Measurements from ENCODE around the gene MST1R.
"Not testable (repeated sequence)": the region's sequence is repeated elsewhere in the genome, so short reads cannot be mapped to it uniquely, and the experiment has no call there.

MST1R gene

DNA sequence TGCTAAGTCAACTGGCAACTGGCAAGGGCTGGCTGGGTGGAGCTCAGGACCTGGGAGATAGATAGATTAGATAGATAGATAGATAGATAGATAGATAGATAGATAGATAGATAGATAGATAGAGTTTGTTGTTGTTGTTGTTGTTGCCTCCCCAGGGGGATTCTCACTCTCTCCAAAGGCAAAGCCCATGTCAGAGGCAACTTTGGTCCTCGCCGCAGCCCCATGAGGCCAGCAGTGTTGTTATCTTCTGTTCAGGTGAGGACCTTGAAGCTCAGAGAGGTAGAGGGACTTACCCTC, 7.4 kb upstream of the MST1R start:
- TF ChIP-seq, protein P1, sequence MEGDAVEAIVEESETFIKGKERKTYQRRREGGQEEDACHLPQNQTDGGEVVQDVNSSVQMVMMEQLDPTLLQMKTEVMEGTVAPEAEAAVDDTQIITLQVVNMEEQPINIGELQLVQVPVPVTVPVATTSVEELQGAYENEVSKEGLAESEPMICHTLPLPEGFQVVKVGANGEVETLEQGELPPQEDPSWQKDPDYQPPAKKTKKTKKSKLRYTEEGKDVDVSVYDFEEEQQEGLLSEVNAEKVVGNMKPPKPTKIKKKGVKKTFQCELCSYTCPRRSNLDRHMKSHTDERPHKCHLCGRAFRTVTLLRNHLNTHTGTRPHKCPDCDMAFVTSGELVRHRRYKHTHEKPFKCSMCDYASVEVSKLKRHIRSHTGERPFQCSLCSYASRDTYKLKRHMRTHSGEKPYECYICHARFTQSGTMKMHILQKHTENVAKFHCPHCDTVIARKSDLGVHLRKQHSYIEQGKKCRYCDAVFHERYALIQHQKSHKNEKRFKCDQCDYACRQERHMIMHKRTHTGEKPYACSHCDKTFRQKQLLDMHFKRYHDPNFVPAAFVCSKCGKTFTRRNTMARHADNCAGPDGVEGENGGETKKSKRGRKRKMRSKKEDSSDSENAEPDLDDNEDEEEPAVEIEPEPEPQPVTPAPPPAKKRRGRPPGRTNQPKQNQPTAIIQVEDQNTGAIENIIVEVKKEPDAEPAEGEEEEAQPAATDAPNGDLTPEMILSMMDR (IDR thresholded peaks at IDR 0.05; ENCODE audit: low read length, missing control alignments), result no peak
- no peak for DNase-seq (ENCODE audit: low read depth)
- H3K4me3 ChIP-seq (replicated peaks; ENCODE audit: low read depth, low read length), result no peak overlapping the region

DNA sequence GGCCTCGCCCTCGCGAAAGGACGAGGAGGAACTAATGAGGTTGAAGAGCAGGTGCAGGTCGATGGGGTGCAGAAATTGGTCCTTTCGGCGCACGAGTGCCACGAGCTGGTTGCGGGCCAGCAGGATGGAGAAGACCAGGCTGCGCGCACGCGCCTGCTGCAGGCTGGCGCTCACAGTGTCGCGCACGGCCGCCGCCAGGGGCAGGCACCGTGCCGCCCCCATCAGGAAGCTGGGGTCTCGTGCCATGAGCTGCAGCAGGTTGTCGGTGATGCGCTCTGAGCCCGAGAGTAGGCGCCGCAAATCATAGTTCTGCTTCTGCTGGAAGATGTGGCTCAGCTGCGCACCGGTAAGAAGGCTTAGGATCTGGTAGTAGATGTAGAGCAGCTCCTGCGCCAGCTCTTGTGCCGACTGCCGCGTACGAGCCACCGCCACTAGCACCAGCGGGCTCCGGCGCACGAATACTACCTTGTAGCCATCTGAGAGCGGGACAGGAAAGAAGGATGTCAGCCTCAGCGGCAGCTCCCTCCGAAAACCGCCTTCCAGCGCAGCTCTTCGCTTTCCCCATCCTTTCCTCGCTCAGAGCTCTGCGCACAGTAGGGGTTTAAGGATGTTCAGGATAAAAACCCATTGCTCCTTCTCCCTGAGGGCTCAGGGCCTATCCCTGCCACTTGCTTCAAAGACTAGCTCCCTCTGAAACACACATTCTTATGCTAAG, 6.9 kb upstream of the MST1R start:
- TF ChIP-seq, protein P1 (IDR thresholded peaks at IDR 0.05; ENCODE audit: low read length, missing control alignments), result no peak
- no peak overlapping the region for H3K4me3 ChIP-seq (replicated peaks; ENCODE audit: low read depth, low read length)
- DNase-seq (ENCODE audit: low read depth), result no peak

DNA sequence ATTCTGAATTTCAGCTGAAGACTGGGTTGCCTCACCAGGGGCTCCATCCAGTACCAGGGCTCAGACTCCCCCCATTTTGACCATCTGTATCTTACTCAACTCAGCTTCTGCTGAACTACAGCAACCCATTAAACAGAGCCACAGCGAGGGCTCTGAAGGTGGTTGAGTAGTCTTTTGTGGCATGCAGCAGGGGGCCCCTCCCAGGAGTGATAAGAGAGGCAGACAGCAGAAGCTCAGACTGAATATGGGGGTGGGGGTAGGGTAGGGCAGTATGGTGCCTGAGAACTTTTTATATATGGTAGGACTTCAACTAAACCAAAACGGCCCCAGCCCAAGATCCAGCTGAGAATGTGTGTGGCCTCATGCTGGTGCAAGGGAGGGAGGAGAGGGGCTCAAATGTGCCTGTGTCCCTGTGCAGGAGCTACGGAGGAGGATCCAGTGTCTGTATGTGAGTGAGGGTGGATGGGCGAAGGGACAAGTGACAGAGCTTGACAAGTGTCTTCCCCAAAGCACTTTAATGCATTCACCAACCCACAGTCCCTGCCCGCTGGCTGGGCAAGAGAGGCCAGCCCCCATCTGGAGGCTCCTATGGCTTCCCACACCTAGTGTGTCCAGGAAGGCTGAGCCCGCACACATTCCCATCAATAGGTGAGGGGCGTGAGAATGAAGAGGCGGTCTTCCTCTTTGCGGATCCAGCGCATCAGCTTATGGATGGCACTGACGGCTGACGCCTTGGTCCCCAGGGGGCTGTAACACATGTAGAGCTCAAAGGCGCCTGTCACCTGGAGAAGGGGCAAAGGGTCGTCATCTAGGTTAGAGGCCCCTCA, 4.9 kb upstream of the MST1R start:
- no peak for DNase-seq (ENCODE audit: low read depth)
- TF ChIP-seq, protein P1 (IDR thresholded peaks at IDR 0.05; ENCODE audit: low read length, missing control alignments), result no peak
- no peak overlapping the region for H3K4me3 ChIP-seq (replicated peaks; ENCODE audit: low read depth, low read length)

DNA sequence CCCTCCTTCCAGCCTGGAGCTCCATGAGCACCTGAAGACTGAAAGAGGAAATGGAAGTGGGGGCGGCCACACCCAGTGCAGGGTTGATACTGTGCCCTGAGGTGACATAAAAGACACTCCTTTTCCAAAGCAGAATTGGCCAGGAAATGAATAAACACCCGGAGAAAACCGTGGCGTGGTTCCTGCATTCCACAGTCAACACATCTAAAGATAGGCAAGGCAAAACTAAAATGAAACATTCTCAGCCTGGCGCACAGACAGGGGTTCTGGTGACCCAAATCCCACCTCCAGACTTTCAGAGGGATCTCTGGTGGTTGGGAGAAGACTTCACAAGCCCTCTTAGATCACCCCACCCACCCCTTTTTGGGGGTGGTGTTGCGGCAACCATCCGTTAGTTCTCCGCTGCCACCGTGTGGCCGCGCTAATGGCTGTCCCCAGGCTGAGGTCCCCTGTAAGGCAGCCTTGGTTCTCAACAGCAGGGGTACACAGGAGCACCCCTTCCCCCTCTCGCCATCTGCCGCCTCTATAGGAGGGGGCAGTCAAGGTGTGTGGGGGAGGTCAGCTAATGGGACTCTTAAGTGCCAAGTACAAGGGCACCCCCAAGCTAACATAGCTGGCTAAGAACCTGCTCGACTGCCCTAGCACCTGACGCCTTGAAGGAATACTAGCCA, 2.5 kb upstream of the MST1R start:
- DNase-seq (ENCODE audit: low read depth), result peak; percentile 49
- peak overlapping the region; percentile 32 for H3K4me3 ChIP-seq (replicated peaks; ENCODE audit: low read depth, low read length)
- TF ChIP-seq, protein P1 (IDR thresholded peaks at IDR 0.05; ENCODE audit: low read length, missing control alignments), result peak; percentile 70

DNA sequence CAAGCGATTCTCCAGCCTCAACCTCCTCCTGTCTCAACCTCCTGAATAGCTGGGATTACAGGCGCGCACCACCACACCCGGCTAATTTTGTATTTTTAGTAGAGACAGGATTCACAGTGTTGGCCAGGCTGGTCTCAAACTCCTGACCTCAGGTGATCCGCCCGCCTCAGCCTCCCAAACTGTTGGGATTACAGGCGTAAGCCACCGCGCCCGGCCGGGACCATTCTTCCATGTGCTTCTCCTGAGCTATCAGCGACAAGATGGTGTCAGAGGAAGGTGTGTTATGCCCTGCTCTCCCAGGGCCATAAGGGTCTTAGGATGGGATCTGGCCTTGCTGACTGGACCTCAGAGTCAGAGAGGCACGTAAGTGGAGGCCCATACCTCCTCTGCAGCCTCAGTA, 775 bp upstream of the MST1R start:
- not testable (repeated sequence) for DNase-seq (ENCODE audit: low read depth); H3K4me3 ChIP-seq (replicated peaks; ENCODE audit: low read depth, low read length)

DNA sequence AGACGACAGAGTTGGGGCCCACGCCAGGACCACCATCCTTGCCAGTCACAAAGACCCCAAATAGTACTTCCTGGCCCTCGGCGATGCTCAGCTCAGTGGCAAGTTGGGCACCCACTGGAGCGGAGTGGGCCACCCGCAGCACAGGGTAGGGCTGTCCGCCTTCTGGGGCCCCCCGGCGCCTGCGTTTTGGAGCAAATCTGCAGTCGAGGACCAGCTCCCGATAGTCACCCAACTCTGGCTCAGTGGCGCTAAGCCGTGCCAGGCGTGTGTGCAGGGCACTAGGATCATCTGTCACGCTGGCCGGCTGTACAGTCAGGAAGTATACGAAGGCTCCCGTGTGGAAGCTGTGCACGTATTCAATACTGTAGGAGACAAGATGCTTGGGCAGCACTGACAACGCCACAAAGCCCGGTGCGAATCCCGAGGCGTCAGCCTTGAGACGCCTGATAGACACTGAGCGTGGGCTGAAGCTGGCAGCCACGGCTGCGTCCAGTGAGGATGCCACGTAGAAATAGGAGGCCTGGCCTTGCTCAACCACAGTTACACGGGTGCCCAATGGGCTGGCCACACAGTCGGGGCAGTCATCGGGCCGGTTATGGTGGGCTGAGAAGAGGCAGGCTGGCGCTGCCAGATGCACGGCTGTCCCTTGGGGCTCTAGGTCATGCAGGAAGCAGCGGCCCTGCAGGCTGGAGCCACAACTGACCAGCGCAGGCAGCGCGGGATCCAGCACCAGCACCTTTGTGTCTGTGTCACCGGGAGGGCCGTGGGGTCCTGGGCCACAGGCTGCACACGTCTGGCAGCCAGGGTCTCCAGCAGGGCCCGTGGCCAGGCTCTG, 945 bp downstream of the MST1R start:
- TF ChIP-seq, protein P1 (IDR thresholded peaks at IDR 0.05; ENCODE audit: low read length, missing control alignments), result no peak
- no peak overlapping the region for H3K4me3 ChIP-seq (replicated peaks; ENCODE audit: low read depth, low read length)
- DNase-seq (ENCODE audit: low read depth), result no peak
